IgD-negative memory B cell (primary cell): ENCODE measurements around the gene KLHL22. TPM values are rescaled to one million over a fixed set of nuclear protein-coding genes. Genes with fewer than 3 reads are reported as not detected.
"Not testable (repeated sequence)": the region's sequence is repeated elsewhere in the genome, so short reads cannot be mapped to it uniquely, and the experiment has no call there.

ENCODE experiments used
- H3K27ac Mint-ChIP-seq, 3 donors: one replicate each; pipeline ENCODE4 v1.8.0; 2020 to 2022; ENCODE audit warnings: mild to moderate bottlenecking in 3 of 3, mixed read lengths in 3 of 3, moderate library complexity in 1 of 3
- H3K27me3 Mint-ChIP-seq: one replicate; pipeline ENCODE4 v1.8.0; 2021; ENCODE audit warnings: mixed read lengths
- H3K36me3 Mint-ChIP-seq: one replicate; pipeline ENCODE4 v1.8.0; 2020; ENCODE audit warnings: mild to moderate bottlenecking, mixed read lengths
- H3K4me1 Mint-ChIP-seq, 3 donors: one replicate each; pipeline ENCODE4 v1.8.0; 2020 to 2022; ENCODE audit warnings: mixed read lengths in 3 of 3, mild to moderate bottlenecking in 1 of 3
- H3K4me3 Mint-ChIP-seq, 4 donors: one replicate each; pipeline ENCODE4 v1.8.0; 2020 to 2022; ENCODE audit warnings: mild to moderate bottlenecking in 4 of 4, mixed read lengths in 4 of 4, moderate library complexity in 3 of 4
- H3K9me3 Mint-ChIP-seq, 3 donors: one replicate each; pipeline ENCODE4 v1.8.0; 2020 to 2021; ENCODE audit warnings: mixed read lengths in 3 of 3, mild to moderate bottlenecking in 1 of 3
- polyA plus RNA-seq: library from polyadenylated mRNA; unstranded; fragments of 300-500 nt; fragmentation: Illumina TruSeq; gene quantifications from one replicate; pipeline ENCODE4 v1.2.3, GENCODE V29; 2021

Gene KLHL22
- polyA plus RNA-seq, 1 donor from 2014 or later: 20.8 TPM

DNA sequence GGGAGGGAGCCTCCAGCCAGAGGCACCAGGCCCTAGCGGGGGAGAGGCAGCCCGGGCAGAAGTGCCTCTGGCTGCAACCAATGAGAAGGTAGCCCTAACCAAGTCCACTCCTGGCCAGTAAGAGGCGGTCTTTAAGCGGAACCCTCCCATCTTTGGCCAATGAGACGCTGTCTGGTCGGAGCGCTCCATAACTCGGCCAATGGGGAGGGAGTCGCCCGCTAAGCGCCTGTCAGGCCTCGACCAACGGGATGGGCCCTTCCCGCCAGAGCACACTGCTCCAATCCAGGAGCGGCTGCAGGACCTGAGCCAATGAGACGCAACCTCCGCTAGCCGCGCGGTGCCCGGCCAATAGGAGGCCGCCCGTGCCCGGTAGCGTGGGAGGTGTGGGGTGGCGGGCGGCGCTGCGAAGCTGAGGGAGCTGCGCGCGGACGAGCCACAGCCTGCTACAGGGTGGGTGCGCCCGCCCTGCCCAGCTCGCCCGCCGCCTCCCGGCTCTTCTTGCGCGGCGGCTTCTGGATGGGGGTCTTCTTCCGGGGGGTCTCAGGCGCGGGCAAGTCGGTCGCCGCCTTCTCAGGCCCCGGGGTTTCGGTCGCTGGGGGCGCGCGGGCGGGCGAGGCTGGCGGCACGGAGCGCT is 70.5 kb downstream of the KLHL22 start:
- Mint-ChIP-seq H3K27me3 (peaks cover 19% of the 10 kb centered on the region), H3K4me1 (peaks cover 5 to 6% (median 5%) of the 10 kb centered on the region in 3 donors), H3K4me3 (peak overlapping the region in 2 of 4 donors; percentile 70 to 77), H3K27ac (no peak overlapping the region), H3K36me3 (peaks cover 2% of the 10 kb centered on the region), H3K9me3 (no peaks in the 10 kb centered on the region)

DNA sequence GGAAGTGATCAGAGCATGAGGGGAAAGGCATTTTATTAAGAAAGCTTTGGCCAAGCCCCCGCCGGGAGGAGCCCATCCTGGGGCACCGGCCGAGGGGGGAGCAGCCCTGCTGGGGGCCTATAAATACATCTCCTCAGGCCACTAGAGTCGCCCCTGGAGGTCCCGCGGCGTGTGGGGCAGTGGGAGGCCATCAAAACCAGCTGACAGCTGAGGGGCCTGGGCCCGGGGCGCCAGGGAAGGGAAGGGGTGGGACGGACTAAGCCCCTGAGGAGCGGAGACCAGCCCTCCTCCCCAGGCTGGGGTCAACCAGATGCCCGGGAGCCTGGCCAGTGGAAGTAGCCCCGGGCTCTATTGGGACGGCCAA is 71.0 kb downstream of the KLHL22 start:
- peak overlapping the region in 1 of 4 donors; percentile 46 for H3K4me3 Mint-ChIP-seq
- H3K27me3 Mint-ChIP-seq: peaks cover 19% of the 10 kb centered on the region
- no peaks in the 10 kb centered on the region for H3K9me3 Mint-ChIP-seq
- H3K27ac Mint-ChIP-seq: no peak overlapping the region
- peaks cover 5 to 6% (median 5%) of the 10 kb centered on the region in 3 donors for H3K4me1 Mint-ChIP-seq
- peaks cover 2% of the 10 kb centered on the region for H3K36me3 Mint-ChIP-seq

DNA sequence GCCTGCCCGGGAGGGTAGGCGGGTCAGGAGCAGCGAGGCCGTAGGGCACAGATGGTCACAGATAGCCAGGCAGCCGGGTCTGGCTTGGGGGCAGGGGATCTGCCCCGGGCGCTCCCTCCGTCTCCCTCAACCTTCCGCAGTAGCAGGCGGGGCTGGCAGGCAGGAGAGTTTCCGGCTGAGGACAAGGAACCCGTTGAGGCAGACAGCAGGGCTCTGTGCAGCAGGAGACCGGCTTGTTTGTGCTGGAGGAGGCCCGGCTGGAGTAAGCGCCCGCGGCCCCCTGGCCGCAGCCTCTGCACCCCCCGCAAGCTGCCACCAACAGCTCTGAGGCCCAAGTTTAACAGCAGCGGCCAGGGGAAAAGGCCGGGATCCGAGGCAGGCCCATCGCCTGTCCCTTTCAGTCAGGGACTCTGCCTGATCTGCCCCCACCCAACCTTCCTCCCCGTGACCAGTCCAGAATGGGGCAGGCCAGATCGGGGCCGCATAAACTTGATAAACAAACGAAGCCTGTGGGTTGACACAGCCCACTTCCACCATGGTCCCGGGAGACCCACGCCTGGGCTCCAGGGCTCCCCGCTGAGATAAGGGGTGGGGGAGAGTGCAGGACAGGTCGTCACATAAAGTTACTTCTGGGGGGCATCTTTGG is 71.6 kb downstream of the KLHL22 start:
- no peaks in the 10 kb centered on the region for H3K9me3 Mint-ChIP-seq
- peaks cover 18% of the 10 kb centered on the region for H3K27me3 Mint-ChIP-seq
- peaks cover 2 to 5% (median 4%) of the 10 kb centered on the region in 3 donors for H3K4me1 Mint-ChIP-seq
- peaks cover 2% of the 10 kb centered on the region for H3K36me3 Mint-ChIP-seq
- H3K27ac Mint-ChIP-seq: no peak overlapping the region
- H3K4me3 Mint-ChIP-seq: peak overlapping the region in 2 of 4 donors; percentile 46 to 74

DNA sequence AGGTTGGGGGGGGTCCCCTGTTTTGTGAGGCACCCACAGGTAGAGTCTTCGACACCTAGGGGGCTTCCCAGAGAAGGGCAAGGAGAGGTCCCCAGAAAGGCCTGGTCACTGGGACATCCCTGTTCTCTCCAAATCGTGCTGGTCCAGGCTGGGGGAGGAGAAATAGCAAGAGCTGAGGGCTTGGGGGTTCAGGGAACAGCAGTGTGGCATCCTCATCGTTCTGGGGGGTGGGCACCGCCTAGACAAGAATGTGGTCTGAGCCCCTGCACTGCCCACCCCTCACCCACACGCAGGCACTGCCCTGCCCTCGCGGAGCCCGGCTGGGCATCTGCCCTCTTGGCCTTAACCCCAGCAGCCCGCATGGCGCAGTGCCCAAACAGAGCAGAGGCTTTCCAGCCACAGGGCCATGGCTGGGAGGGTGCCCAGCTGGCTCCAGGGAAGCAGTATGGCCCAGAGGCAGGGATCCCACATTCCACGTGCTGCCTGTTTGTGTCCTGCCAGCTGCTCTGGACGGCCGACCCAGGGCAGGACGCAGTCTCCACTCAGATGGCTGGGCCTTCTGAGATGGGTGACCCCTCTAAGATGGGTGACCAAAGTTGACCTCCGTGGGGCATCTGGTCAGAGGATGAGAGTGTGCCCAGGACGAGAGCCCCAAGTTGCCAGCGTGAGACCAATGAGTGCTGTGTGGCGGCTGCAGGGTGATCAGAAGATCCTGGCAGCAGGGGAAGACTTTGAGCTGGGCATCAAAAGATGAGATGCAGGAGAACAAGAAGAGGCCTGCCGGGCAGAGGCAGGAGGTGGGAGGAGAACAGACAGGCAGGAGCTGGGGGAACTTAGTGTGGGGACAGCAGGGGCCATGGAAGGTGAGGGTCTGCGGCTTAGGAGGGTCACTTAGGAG is 72.3 kb downstream of the KLHL22 start:
- Mint-ChIP-seq H3K4me1 (peaks cover 0 to 2% (median 2%) of the 10 kb centered on the region in 3 donors), H3K27ac (no peak overlapping the region), H3K36me3 (peaks cover 2% of the 10 kb centered on the region), H3K9me3 (no peaks in the 10 kb centered on the region), H3K27me3 (peaks cover 18% of the 10 kb centered on the region), H3K4me3 (peak overlapping the region in 1 of 4 donors; percentile 74)

DNA sequence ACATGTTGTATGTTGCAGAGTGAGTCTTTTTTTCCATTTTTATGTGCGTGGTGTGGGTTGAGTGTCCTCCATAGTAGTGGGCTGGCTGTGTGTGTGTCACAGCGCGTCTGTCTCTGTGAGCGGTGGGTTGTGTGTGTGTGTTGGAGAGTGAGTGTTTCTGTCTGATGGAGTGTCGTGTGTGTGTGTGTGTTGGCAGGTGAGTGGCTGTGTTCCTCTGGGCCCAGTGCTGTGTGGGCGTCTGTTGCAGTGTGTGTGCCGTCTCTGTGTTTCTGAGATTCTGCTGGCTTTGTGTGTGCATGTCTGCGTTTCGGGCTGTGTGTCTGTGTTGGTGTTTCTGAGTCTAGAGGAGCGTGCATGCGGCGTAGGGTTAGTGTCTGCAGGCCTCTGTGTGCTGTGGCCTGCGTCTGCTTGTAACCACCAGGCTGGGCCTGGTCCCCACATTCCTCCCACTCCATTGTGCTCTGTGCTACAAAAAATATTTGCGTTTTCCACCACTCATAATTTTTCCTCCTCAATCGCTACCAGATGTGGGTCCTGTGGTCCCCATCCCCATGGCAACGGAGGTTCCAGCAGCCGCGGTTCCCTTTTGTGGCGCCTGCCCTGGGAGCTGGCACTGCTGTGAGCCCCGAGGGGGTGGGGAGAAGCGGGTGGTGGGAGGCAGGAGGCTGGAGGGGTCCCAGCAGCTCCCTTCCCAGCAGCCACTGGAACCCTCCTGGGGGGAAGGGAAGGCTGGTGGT is 73.2 kb downstream of the KLHL22 start:
- Mint-ChIP-seq H3K27ac (no peak overlapping the region), H3K4me1 (peaks cover 0 to 2% (median 2%) of the 10 kb centered on the region in 3 donors), H3K4me3 (no peak overlapping the region), H3K36me3 (peaks cover 2% of the 10 kb centered on the region), H3K27me3 (peaks cover 16% of the 10 kb centered on the region), H3K9me3 (no peaks in the 10 kb centered on the region)

DNA sequence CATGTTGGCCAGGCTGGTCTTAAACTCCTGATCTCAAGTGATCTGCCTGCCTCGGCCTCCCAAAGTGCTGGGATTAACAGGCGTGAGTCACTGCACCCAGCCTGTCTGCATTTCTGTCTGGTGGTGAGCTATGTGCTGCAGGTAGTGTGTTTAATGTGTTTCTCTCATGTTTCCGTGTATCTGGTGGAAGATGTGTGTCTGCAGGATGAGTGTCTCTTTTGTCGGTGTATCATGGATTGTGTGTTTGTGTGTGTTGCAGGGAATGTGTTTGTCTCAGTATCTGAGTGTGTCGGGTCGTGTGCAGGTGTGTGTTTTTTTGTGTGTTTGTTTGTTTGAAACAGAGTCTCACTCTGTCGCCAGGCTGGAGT is 74.1 kb downstream of the KLHL22 start:
- Mint-ChIP-seq H3K4me1 (peaks cover 0 to 2% (median 2%) of the 10 kb centered on the region in 3 donors), H3K36me3 (no peaks in the 10 kb centered on the region), H3K27ac (no peak overlapping the region), H3K4me3 (no peak overlapping the region), H3K9me3 (no peaks in the 10 kb centered on the region), H3K27me3 (peaks cover 6% of the 10 kb centered on the region)

DNA sequence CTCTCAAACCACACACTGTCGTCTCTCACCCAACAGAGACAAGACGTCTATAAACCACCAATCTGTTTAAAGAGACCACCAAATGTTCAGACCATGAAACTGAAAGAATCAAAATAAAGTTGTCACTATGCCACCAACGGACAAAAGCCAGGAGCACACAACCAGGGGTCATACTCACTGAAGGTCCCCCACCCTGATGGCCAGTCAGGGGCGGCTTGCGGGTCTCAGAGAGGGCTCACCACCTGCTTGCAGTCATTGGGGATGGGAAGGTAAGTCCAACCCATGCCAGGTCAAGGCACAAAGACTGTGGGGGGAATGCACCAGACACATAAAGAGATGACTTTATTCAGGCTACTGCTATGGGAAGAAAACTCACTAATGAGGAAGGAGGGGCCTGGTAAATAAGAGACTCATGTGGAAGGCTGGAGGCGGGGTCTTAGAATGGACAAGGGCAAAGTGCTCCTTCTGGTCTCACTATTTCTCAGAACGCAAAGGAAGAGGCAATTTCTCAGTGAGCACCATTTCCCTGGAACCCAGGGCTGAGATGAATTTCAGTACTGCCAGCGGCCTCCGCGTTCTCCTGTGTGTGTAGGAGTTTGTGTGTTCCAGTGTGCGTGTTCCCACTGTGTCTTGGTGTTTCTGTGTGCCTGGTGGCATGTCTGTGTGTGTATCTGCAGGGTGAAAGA is 75.3 kb downstream of the KLHL22 start:
- peaks cover 5% of the 10 kb centered on the region for H3K27me3 Mint-ChIP-seq
- no peaks in the 10 kb centered on the region for H3K9me3 Mint-ChIP-seq
- H3K27ac Mint-ChIP-seq: no peak overlapping the region
- peaks cover 0 to 2% (median 0%) of the 10 kb centered on the region in 3 donors for H3K4me1 Mint-ChIP-seq
- H3K36me3 Mint-ChIP-seq: no peaks in the 10 kb centered on the region
- H3K4me3 Mint-ChIP-seq: no peak overlapping the region

DNA sequence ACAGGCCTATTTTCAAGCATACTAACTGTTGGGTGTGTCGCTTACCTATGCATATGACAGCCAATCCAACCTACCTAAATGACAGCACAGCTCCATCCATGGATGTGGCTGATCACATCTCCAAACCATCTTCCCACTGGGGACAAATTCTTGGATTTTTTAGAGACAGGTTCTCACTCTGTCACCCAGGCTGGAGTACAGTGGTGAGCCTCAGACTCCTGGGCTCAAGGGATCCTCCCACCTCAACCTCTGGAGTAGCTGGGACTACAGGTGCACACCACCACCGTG is 76.0 kb downstream of the KLHL22 start:
- Mint-ChIP-seq H3K4me1 (peaks cover 0 to 2% (median 0%) of the 10 kb centered on the region in 3 donors), H3K4me3 (no peak overlapping the region), H3K27me3 (peaks cover 1% of the 10 kb centered on the region), H3K9me3 (no peaks in the 10 kb centered on the region), H3K27ac (no peak overlapping the region), H3K36me3 (no peaks in the 10 kb centered on the region)

DNA sequence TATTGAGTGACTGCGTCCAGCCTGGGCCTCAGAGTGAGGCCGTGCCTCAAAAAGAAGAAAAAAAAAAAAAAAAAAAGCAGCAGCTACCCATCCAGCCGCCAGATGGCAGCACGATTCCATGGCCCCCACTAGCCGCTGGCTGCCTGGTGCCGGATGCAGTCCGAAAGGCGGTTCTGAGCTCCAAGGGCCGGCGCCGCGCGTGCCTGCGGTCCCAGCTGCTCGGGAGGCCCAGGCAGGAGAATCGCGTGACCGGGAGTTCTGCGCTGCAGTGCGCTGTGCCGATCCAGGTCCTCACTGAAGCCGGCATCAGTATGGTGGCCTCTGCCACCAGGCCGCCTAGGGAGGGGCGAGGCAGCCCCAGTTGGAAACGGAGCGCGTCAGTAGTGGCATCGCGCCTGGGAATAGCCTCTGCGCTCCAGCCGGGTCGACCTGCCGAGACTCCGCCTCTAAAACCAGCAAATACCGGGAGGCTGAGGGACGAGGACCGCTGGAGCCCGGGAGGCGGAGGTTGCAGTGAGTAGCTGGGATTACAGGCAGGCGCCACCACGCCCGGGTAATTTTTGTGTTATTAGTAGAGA is 77.3 kb downstream of the KLHL22 start:
- H3K36me3 Mint-ChIP-seq: no peaks in the 10 kb centered on the region
- H3K9me3 Mint-ChIP-seq: no peaks in the 10 kb centered on the region
- H3K4me1 Mint-ChIP-seq: no peaks in the 10 kb centered on the region
- peak overlapping the region in 3 of 4 donors; percentile 63 to 76 (median 68) for H3K4me3 Mint-ChIP-seq
- peak overlapping the region in 1 of 3 donors; percentile 12 for H3K27ac Mint-ChIP-seq
- peaks cover 1% of the 10 kb centered on the region for H3K27me3 Mint-ChIP-seq

DNA sequence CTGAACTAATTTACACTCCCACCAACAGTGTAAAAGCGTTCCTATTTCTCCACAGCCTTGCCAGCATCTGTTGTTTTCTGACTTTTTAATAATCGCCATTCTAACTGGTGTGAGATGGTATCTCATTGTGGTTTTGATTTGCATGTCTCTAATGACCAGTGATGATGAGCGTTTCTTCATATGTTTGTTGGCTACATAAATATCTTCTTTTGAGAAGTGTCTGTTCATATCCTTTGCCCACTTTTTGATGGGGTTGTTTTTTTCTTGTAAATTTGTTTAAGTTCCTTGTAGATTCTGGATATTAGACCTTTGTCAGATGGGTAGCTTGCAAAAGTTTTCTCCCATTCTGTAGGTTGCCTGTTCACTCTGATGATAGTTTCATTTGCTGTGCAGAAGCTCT is 79.9 kb downstream of the KLHL22 start:
- H3K4me3 Mint-ChIP-seq: peak overlapping the region in 1 of 4 donors; percentile 13
- H3K27me3 Mint-ChIP-seq, H3K4me1 Mint-ChIP-seq, H3K36me3 Mint-ChIP-seq, H3K27ac Mint-ChIP-seq, H3K9me3 Mint-ChIP-seq: not testable (repeated sequence)

DNA sequence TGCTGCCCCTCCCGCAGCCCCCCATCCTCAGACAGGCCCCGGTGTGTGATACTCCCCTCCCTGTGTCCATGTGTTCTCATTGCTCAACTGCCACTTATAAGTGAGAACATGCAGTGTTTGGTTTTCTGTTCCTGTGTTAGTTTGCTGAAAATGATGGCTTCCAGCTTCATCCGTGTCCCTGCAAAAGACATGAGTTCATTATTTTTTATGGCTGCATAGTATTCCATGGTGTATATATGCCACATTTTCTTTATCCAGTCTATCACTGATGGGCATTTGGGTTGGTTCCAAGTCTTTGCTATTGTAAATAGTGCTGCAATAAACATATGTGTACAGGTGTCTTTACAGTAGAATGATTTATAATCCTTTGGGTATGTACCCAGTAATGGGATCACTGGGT is 80.4 kb downstream of the KLHL22 start:
- not testable (repeated sequence) for H3K27ac Mint-ChIP-seq, H3K36me3 Mint-ChIP-seq, H3K4me1 Mint-ChIP-seq, H3K4me3 Mint-ChIP-seq, H3K27me3 Mint-ChIP-seq, H3K9me3 Mint-ChIP-seq

DNA sequence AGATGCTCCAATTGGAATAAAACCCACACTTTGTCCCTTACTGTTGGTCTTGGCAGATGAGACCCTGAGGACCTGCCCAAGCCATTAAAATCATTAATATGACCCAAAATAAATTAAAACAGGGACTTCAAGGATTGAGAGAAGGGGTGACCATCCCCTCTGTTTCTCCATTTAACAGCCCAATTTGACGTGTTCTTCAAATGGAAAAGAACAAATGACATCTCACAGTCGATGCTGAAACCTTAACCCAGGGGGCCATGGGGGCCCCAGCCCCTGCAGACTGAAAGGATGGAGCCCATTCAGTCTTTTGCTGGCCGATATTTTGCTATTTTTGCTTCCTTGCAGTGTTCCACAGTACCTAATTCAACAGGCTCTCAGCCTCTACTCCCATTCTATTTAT is 81.1 kb downstream of the KLHL22 start:
- H3K27ac Mint-ChIP-seq: no peak overlapping the region
- H3K9me3 Mint-ChIP-seq: no peaks in the 10 kb centered on the region
- no peaks in the 10 kb centered on the region for H3K36me3 Mint-ChIP-seq
- H3K4me3 Mint-ChIP-seq: no peak overlapping the region
- H3K27me3 Mint-ChIP-seq: peaks cover 1% of the 10 kb centered on the region
- peaks cover 0 to 3% (median 0%) of the 10 kb centered on the region in 3 donors for H3K4me1 Mint-ChIP-seq

DNA sequence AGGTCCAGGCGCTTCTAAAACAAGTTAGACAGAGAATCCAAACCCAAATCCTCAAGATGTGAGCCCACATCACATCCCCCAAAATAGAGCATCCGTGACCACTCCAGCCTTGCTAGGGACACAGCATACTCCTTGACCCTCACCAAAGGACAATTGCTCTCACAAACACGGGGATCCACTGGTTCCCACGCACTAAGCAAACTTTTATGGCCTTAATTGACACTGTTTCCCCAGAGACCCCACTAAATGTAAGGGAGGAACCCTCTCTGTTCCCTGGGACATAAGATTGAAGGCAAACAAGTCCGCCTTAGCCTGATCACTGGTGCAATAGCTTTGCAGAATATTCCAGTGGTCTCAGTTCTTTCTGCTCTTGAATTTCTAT is 81.5 kb downstream of the KLHL22 start:
- no peak overlapping the region for H3K27ac Mint-ChIP-seq

More for the DNA sequence above, 81.5 kb downstream of the KLHL22 start:
- H3K4me3 Mint-ChIP-seq: no peak overlapping the region
- H3K27me3 Mint-ChIP-seq: peaks cover 1% of the 10 kb centered on the region
- no peaks in the 10 kb centered on the region for H3K36me3 Mint-ChIP-seq
- peaks cover 0 to 3% (median 0%) of the 10 kb centered on the region in 3 donors for H3K4me1 Mint-ChIP-seq
- H3K9me3 Mint-ChIP-seq: no peaks in the 10 kb centered on the region
